ENCODE measurements around the gene RAVER1.

- TF ChIP-seq CTCF (IDR thresholded peaks at IDR 0.05) (no peak), EZH2 (IDR thresholded peaks at IDR 0.05; ENCODE audit: borderline replicate concordance, insufficient read depth, low read depth, low read length, poor library complexity, severe bottlenecking) (no peak)
These were observed 54.4 kb downstream of the RAVER1 start for GRCh38 chr19:10278935-10279334.
